H1 (cell line): Measurements from ENCODE around the gene DDIAS. TPM values are rescaled to one million over a fixed set of nuclear protein-coding genes. Genes with fewer than 3 reads are reported as not detected.

Experiments
- ATF3 ChIP-seq: IDR thresholded peaks from 2 replicates; pipeline ENCODE4 v1.6.1; 2011; ENCODE audit warnings: low read depth, mild to moderate bottlenecking, low read length; ENCODE audit not compliant: insufficient read depth
- BRCA1 ChIP-seq: IDR thresholded peaks from 2 replicates; pipeline ENCODE4 v1.6.1; 2012; ENCODE audit warnings: low read depth, low read length, improper control_type of control experiment
- CHD7 ChIP-seq: fragments of 300-600 bp; sonication (generic); IDR thresholded peaks from 2 replicates; pipeline ENCODE4 v1.7.1; 2012; ENCODE audit warnings: low read length, moderate library complexity, mild to moderate bottlenecking, inconsistent platforms; ENCODE audit not compliant: insufficient replicate concordance
- GTF2F1 ChIP-seq: IDR thresholded peaks from 2 replicates; pipeline ENCODE4 v1.6.1; 2012; ENCODE audit warnings: low read depth, low read length, improper control_type of control experiment, borderline replicate concordance
- MAX ChIP-seq: IDR thresholded peaks from 2 replicates; pipeline ENCODE4 v1.6.1; 2012; ENCODE audit warnings: inconsistent platforms
- POU5F1 ChIP-seq: IDR thresholded peaks from 2 replicates; pipeline ENCODE4 v1.6.1; 2011; ENCODE audit warnings: low read depth, mild to moderate bottlenecking, low read length, moderate library complexity
- RBBP5 ChIP-seq: IDR thresholded peaks from 2 replicates; pipeline ENCODE4 v1.7.1; 2012; ENCODE audit warnings: low read depth, mild to moderate bottlenecking, inconsistent platforms, low read length, moderate library complexity, borderline replicate concordance
- RFX5 ChIP-seq: IDR thresholded peaks from 2 replicates; pipeline ENCODE4 v1.6.1; 2011; ENCODE audit warnings: low read depth, low read length, improper control_type of control experiment, borderline replicate concordance
- polyA plus RNA-seq, 7 experiments: library from polyadenylated mRNA; depleted of rRNA in 3 of 7; stranded (reverse) in 5 of 7; unstranded in 2 of 7; fragments of >200 nt in 5 of 7; fragments of 200-250 nt in 2 of 7; gene quantifications; 1 replicate in 5 of 7; 2 replicates in 1 of 7; 4 replicates in 1 of 7; pipeline versions ENCODE4 v1.2.1 to v1.2.3, GENCODE V29; 2011 to 2013; ENCODE audit warnings: missing spikeins in 2 of 7, mixed read lengths in 2 of 7
- total RNA-seq: library from RNA; stranded (reverse); fragmentation: NEBNext Ultra II Directional; extraction: Animal tissue kit (Norgen Biotek cat#: 25700); gene quantifications from 2 replicates; pipeline ENCODE4 v1.2.1, GENCODE V29; 2021

Gene DDIAS
- total and polyA plus RNA-seq, 2 of the 8 experiments (the other 6 are each of a cell fraction or from before 2014, with no cell fraction given): 11.6 to 25.7 TPM

- TF ChIP-seq CHD7 (no peak), ATF3 (no peak), POU5F1 (no peak), GTF2F1 (no peak), RBBP5 (no peak), BRCA1 (no peak), MAX (no peak), RFX5 (no peak)
Observed at GRCh38 chr11:82863209-82863608, 38.3 kb upstream of the DDIAS start (continued).
